Activated T-cell treated with anti-CD3 and anti-CD28 coated beads, Interleukin-2, amount 50 U/mL, for 1 hour (primary cell): ENCODE data around the gene PEX11G.
"Not testable (repeated sequence)": the region's sequence is repeated elsewhere in the genome, so short reads cannot be mapped to it uniquely, and the experiment has no call there.

Source experiments
- DNase-seq: peaks from one replicate; pipeline ENCODE4 v3.0.0-alpha.2; 2020

PEX11G gene

DNA sequence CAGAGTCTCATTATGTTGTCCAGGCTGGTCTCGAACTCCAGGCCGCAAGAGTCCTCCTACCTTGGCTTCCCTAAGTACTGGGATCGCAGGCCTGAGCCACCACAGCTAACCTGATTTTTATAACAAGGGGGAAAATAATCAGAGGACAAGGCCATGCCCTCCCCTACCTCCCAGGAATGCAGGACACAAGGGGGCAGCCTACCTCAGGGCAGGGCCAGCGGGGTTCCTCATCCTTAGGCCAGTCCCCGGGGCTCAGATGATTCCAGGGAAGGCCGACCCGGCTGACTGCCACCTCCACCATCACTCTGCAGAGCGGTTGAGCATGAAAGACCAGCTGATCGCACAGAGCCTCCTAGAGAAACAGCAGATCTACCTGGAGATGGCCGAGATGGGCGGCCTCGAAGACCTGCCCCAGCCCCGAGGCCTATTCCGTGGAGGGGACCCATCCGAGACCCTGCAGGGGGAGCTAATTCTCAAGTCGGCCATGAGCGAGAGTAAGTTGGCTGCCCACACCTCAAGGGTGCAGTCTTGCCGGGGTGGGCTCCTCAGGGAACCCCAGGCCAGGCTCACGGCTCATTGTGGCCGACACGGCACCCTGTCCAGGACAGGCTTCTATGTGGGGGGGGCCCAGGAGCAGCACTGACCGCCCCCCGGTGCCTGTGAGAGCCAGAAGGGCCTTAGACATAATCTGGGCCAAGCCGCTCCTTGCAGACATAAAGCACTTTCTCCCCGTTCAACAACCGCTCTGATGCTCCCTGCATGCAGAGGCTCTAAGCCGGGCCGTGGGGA, 26.8 kb downstream of the PEX11G start:
- no peak for DNase-seq

DNA sequence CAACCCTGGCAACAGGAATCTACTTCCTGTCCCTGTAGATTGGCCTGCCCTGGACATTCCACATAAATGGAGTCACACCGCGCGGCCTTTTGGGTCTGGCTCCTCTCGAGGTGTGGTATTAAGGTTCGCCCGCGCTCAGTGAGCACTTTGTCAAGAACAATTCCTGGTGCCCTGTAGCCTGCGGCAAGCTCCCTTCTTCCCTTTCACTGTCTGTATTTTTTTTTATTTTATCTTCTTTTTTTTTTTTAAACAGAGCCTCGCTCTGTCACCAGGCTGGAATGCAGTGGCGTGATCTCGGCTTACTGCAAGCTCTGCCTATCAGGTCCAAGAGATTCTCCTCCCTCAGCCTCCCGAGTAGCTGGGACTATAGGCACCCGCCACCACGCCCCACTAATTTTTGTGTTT, 28.3 kb downstream of the PEX11G start:
- no peak for DNase-seq

DNA sequence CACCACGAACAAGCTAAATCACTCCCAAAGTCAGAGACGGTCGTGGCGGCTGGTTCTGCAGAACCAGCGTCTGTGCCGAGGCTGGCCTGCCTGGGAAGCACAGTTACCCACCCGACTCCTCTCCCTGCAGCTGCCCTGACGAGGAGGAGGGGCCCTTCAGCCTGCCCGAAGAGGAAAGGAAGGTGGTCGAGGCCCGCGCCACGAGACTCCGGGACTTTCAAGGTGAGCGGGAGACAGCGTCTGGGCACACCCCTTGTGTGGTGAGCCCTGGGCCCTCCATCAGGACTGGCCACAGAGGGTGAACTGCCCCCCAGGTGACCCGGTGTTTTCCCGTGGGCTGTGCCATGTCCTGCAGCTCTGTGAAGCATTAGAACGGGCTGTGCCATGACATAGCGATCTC, 29.1 kb downstream of the PEX11G start:
- no peak for DNase-seq

DNA sequence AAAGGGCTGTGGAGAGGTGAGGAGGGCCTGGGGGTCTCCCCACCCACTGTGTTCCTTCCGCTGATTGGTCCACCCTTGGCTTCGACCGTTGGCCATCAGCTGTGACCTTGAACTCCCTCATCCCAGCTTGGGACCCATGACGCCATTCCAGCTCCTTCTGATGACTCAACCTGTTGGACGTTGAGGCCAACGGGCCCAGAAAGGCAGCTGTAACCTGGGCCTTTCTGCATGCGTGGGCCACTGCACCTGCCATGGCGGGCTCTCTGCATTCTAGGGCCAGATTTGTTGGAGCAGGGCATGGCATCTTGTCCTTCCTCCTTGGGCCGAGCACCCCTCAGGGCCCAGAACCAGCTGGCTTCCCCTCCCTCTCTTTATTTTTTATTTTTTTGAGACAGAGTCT, 30.2 kb downstream of the PEX11G start:
- DNase-seq: no peak

DNA sequence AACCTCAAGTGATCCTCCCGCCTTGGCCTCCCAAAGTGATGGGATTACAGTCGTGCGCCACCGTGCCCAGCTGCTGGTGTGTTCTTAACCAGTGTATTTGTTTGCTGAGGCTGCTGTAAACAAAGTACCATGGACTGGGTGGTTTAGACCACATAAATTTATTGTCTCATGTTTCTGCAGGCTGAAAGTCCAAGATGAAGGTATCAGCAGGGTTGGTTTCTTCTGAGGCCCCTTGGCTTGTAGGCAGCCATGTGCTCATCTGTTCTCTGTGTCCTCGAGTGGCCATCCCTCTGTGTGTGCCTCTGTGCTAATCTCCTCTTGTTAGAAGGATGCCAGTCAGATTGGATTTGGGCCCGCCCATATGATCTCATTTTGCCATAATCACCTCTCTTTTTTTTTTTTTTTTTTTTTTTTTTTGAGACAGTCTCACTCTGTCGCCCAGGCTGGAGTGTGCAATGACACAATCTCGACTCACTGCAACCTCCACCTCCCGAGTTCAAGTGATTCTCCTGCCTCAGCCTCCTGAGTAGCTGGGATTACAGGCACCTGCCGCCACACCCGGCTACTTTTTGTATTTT, 31.8 kb downstream of the PEX11G start:
- no peak for DNase-seq

DNA sequence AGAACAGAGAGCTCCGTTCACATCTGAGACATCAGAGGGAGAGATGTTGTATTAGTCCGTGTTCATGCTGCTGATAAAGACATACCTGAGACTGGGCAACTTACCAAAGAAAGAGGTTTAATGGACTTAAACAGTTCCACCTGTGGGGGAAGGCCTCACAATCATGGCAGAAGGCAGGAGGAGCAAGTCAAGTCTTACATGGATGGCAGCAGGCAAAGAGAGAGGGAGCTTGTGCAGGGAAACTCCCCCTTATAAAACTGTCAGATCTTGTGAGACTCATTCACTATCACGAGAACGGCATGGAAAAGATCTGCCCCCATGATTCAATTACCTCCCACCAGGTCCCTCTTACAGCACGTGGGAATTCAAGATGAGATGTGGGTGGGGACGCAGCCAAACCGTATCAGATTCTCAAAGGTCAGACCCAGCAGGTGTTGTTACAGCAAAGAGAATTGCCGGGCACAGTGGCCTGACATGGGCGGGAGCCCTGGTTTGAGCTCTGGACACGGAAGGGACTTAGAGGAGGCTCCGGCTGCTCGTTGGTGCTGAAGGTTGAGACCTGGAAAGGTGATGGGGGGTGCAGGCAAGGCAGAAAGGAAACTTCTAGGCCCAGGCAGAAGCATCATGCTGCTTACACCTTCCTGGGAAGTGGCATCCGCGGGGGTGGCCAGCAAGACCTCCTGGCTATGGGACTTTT, 33.1 kb downstream of the PEX11G start:
- DNase-seq: no peak

DNA sequence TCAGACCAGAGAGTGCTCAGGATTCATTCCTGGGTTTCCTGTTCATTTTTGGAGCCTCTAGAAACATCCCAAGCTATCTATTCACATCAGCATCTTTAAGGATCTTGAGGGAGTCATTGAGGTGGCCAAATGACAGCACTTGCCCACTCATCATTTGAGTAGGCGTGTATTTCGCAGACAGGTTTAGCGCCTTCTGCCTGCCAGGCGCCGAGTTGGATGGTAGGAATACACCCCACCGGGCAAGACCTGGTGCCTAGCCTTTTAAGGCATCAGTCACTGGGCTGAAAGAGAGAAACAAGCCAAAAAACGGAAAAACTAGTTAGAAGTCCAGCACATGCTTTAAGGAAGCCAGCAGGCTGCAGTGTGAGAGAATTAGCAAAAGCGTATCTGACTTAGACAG, 33.8 kb downstream of the PEX11G start:
- no peak for DNase-seq

DNA sequence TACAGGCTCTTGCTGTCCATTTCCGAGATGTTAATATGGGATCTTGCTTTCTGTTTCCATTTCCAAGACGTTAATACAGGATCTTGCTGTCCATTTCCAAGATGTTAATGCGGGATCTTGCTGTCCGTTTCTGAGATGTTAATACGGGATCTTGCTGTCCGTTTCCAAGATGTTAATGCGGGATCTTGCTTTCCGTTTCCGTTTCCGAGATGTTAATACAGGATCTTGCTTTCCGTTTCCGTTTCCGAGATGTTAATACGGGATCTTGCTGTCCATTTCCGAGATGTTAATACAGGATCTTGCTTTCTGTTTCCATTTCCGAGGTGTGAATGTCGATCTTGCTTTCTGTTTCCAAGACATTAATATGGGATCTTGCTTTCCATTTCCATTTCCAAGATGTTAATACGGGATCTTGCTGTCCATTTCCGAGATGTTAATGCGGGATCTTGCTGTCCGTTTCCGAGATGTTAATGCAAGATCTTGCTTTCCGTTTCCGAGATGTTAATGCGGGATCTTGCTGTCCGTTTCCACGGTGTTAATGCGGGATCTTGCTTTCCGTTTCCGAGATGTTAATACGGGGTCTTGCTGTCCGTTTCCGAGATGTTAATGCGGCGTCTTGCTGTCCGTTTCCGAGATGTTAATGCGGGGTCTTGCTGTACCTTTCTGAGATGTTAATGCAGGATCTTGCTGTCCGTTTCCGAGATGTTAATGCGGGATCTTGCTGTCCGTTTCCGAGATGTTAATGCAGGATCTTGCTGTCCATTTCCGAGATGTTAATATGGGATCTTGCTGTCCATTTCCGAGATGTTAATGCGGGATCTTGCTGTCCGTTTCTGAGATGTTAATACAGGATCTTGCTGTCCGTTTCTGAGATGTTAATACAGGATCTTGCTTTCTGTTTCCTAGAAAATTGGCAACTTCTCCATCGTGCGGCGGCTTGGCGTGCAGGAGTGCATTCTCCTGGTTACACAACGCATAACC, 38.3 kb downstream of the PEX11G start:
- DNase-seq: no peak

DNA sequence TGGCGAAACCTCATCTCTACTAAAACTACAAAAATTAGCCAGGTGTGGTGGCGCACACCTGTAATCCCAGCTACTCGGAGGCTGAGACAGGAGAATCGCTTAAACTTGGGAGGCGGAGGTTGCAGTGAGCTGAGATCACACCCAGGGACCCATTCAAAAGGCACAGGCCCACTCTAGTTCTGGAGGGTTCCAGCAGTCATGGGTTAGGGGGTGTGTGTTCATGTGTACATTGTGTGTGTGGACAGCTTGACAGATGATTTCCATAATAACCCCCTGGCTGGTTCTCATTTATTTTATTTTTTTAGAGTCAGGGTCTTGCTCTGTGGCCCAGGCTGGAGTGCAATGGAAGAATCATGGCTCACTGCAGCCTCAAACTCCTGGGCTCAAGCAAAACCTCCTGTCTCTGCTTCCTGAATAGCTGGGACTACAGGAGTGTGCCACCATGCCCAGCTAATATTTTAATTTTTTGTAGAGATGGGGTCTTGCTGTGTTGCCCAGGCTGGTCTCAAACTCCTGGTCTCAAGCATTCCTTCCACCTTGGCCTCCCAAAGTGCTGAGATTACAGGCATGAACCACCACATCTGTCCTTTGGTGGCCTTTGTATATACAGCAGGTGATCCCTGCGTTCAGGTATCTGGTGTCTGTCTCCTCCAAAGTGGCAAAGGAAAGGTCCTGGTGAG, 39.3 kb downstream of the PEX11G start:
- not testable (repeated sequence) for DNase-seq

DNA sequence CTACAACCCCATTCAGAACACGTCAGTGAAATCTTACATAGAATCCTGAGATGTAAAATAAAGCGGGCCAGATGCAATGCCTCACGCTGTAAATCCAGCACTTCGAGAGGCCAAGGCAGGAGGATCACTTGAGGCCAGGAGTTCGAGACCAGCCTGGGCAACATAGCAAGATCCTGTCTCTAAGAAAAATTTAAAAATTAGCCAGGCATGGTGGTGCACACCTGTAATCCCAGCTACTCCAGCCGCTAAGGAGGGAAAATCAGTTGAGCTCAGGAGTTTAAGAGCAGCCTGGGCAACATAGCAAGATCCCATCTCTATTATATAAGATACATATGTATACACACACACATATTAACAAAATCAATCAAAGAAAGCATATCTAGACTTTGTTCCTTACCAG, 41.2 kb downstream of the PEX11G start:
- no peak for DNase-seq

DNA sequence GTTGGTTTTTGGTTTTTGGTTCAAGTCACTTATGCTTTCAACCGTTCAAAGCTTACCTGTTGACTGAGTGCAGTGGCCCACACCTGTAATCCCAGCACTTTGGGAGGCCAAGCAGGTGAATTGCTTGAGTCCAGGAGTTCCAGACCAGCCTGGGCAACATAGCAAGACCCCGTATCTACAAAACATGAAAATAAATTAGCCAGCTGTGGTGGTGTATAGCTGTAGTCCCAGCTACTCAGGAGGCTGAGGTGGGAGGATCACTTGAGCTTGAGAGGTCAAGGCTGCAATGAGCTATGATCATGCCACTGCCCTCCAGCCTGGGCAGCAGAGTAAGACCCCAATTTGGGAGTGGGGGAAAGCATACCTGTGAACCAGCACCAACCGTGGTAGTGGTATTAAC, 43.7 kb downstream of the PEX11G start:
- DNase-seq: no peak

DNA sequence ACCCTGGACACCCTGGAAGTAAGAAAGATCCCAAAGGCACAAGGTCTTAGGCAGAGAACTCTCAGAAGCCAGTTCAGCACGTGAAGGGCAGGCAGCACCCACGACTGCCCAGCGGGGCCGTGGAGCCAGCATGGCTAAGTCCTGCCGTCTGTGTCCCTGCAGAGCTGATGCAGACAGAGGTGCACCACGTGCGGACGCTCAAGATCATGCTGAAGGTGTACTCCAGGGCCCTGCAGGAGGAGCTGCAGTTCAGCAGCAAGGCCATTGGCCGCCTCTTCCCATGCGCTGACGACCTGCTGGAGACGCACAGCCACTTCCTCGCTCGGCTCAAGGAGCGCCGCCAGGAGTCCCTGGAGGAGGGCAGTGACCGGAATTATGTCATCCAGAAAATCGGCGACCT, 44.8 kb downstream of the PEX11G start:
- DNase-seq: no peak

DNA sequence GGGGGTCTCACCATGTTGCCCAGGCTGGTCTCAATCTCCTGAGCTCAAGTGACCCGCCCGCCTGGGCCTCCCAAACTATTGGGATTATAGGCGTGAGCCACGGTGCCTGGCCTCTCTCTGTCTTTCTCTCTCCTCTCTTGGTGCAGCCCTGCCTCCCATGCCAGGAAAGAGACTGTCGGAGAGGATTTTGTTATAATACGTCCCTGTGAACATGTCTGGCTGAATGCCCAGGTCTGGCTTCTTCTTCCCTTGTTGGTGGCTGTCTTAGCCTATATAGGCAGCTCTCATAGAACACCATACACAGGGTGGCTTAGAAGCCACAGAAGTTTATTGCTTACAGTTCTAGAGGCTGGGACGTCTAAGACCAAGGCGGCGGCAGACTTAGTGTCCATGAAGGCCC, 46.4 kb downstream of the PEX11G start:
- DNase-seq: no peak

DNA sequence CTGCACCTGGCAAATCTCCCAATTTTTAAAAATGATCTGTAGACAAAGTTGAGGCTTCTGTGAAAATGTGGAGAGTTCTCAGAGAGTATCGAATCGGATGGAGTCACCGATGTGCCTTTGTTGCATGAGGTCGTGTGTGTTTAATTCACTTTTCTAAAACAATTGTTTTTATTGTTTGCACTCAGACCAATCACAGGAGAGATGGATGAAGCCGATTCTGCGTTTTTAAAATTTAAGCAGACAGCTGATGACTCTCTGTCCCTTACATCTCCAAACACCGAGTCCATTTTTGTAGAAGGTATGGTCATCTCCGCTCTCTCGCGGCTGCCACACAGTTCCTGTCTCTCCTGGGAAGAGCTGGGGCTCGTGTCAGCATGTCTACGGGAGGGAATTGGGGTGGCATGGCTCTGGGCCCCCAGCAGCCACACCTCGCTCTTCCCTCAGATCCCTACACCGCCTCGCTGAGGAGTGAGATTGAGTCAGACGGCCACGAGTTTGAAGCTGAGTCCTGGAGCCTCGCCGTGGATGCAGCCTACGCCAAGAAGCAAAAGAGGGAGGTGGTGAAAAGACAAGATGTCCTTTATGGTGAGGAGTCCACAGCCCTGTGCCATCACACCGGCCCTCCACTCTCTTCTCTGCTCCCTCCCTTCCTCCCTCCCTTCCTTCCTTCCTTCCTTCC, 47.2 kb downstream of the PEX11G start:
- DNase-seq: no peak

DNA sequence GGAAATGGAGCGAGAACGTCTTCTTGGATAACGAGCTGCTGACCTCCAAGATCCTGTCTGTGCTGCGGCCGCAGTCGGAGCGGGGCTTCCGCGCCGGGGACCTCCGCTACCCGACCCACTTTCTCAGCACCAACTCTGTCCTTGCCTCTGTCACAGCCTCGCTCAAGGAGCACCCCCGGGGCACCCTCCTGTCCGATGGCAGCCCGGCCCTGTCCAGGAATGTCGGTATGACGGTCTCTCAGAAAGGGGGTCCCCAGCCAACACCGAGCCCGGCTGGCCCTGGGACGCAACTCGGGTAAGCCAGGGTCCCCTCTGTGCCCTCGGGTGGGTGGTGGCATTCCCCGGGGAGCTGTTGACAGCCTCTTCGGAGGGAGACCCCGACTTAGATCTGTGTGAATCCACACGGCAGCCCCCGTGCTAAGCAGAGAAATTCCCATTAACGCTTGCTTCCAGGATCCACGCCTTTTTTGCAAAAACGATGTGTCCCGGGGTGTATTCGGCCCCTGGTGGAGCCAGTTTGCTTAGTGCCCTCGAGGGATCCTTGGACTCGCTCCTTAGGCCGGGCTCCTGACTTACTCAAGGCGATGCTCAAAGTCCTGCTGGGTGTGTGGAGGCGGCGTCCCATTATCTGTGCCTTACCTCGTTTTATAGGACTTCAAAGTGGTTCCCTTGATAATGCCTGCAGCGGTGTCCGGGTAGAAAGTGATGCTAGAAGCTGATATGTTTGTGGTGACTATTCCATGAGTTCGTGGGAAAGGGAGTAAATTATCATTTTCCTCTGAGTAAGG, 48.5 kb downstream of the PEX11G start:
- no peak for DNase-seq

DNA sequence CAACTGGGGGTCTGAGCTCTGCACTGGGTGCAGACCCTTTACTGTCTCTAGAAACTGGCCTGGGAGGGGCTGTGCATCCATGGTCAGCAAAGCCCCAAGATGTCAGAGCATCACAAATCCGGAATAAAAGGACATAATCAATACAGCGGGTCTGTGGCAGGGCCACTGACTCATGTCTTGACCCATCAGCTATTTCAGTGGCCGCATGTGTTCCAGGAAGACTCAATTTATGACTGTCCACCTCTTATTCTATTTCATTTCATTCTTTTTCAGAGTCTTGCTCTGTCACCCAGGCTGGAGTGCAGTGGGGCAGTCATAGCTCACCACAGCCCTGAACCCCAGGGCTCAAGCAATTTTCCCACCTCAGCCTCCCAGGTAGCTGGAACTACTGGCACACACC, 53.2 kb downstream of the PEX11G start:
- DNase-seq: no peak

DNA sequence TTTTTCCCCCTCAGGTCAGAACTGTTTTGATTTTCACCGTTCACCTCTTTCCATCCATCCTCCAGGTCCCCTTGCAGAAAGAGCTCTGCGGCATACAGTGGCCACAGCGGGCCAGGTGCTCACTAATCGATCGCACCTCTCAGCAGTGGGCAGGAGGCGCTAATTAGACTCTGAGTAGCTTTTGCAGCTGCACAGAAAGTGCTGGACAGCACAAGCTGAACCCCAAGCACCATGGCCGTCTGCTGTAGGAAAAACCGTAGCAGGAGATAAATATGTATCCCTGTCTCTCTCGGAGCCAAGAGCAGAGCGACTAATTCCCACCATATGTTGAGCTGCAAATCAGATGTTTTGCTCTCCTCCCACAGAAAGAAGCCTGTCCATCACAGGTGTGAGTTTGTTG, 54.4 kb downstream of the PEX11G start:
- no peak for DNase-seq

DNA sequence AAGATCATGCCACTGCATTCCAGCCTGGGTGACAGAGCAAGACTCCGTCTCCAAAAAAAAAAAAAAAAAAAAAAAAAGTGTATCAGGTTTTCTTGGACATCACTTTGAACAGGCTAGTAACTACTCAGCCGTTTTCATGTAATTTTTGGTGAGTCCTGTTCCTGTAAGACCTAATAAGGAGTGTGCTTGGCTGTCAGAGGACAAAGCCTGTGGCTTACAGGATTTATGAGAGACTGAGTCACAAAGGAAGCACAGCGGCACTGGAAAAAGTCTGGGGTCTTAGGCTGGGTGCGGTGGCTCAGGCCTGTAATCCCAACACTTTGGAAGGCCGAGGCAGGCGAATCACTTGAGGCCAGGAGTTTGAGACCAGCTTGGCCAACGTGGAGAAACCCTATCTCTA, 55.4 kb downstream of the PEX11G start:
- not testable (repeated sequence) for DNase-seq

DNA sequence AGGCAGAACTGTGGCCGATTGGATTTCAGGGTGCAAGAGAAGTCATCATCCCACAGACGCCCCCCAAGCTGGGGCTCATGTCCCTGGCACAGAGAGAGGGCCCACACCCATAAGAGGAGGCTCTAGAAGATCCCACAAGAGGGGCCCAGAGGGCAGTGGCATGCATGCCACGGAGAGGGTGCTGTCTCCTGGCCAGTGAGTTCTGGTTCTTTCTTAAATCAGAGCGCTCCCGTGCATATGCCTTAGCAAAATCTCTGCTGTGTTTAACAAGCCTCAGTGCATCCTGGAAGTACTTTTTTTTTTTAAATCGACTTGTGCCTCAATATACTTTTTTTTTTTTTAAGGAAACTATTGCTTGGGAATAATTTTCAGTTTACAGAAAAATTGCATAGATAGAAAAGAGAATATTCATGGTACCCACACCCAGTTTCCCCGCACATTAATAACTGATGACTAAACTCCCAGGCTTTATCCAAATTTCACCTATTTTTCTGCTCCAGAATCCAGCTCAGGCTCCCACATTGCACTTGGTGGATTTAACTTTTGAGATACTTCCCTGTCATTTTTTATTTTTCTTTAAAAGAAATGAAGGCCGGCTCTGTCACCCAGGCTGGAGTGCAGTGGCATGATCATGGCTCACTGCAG, 59.1 kb downstream of the PEX11G start:
- no peak for DNase-seq

DNA sequence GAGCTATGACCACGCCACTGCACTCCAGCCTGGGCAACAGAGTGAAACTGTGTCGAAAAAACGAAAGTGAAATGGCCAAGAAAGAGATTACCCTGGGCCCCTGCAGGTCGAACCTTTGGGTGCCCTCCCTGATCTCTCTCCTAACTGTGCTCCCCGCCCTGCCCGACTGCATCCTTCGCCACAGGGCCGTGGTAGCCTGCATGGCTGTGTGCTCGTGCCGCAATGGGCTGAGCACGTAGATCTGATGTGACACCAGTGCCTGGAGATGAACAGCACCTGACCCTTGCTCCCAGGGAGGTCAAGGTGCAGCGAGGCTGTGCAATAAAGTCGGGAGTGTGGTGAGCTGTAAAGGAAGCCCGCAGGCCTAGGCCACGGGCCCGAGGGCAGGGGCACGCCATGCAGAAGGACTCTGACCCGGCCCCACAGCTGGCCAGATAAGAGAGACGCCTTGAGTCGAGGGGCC, 60.2 kb downstream of the PEX11G start:
- DNase-seq: no peak
